Natural killer cell (primary cell): ENCODE measurements around the gene NKD1. TPM values are rescaled to one million over a fixed set of nuclear protein-coding genes. Genes with fewer than 3 reads are reported as not detected.

ENCODE experiments used
- ATAC-seq, 3 donors: fragments of 150-1000 bp in 2 of 3; fragments of 200-7000 bp in 1 of 3; cut with Tn5 transposase; 1 replicate in 1 of 3; 2 replicates in 2 of 3; pipeline ENCODE4 v1.10.0; 2021; ENCODE audit warnings: mild to moderate bottlenecking in 2 of 3, moderate library complexity in 2 of 3
- DNase-seq, 2 donors: peaks; one replicate each; pipeline versions ENCODE4 v3.0.0 to v3.0.0-alpha.2; 2013 to 2021; ENCODE audit warnings: mixed read lengths in 1 of 2
- H3K27ac ChIP-seq: one replicate; pipeline ENCODE4 v1.5.1; 2013; ENCODE audit warnings: mild to moderate bottlenecking, low read length
- H3K27me3 ChIP-seq: one replicate; pipeline ENCODE4 v1.6.1; 2013; ENCODE audit warnings: low read length; ENCODE audit not compliant: control insufficient read depth, insufficient read depth
- H3K36me3 ChIP-seq: one replicate; pipeline ENCODE4 v1.6.1; 2013; ENCODE audit warnings: low read length; ENCODE audit not compliant: control insufficient read depth, insufficient read depth
- H3K4me1 ChIP-seq: one replicate; pipeline ENCODE4 v1.6.1; 2013; ENCODE audit warnings: low read length; ENCODE audit not compliant: control insufficient read depth, insufficient read depth
- H3K4me3 ChIP-seq: one replicate; pipeline ENCODE4 v1.5.1; 2013; ENCODE audit warnings: low read length
- H3K9me3 ChIP-seq: one replicate; pipeline ENCODE4 v1.6.1; 2013; ENCODE audit warnings: low read length; ENCODE audit not compliant: control insufficient read depth, insufficient read depth
- H3K27ac Mint-ChIP-seq, 2 donors: one replicate each; pipeline ENCODE4 v1.8.0; 2022; ENCODE audit warnings: mild to moderate bottlenecking in 2 of 2, mixed read lengths in 2 of 2, moderate library complexity in 1 of 2
- H3K27me3 Mint-ChIP-seq, 2 donors: one replicate each; pipeline ENCODE4 v1.8.0; 2022; ENCODE audit warnings: low read depth in 2 of 2, mixed read lengths in 2 of 2
- H3K36me3 Mint-ChIP-seq: one replicate; pipeline ENCODE4 v1.8.0; 2022; ENCODE audit warnings: mixed read lengths
- H3K4me1 Mint-ChIP-seq, 2 donors: one replicate each; pipeline ENCODE4 v1.8.0; 2022; ENCODE audit warnings: mixed read lengths in 2 of 2
- H3K4me3 Mint-ChIP-seq: one replicate; pipeline ENCODE4 v1.8.0; 2022; ENCODE audit warnings: mild to moderate bottlenecking, moderate library complexity, mixed read lengths
- H3K9me3 Mint-ChIP-seq, 2 donors: one replicate each; pipeline ENCODE4 v1.8.0; 2022; ENCODE audit warnings: mixed read lengths in 2 of 2
- WGBS: methylation state at CpG from one replicate; pipeline ENCODE4 v1.1.7; 2013; ENCODE audit warnings: missing lambda C conversion rate; ENCODE audit not compliant: insufficient coverage; 5-methylcytosine and 5-hydroxymethylcytosine counted together
- intact Hi-C: fragments of 100-400 bp; cut with micrococcal nuclease; formaldehyde crosslinking; loops from one replicate; pipeline ENCODE4 v1.14.2; 2022
- total RNA-seq, 4 donors: library from RNA; stranded (reverse); fragments of 120-200 nt in 1 of 4; gene quantifications; one replicate each; pipeline versions ENCODE4 v1.2.3 to v1.2.4, GENCODE V29; 2013 to 2022
- TF ChIP-seq, protein P1 (sequence below): fragments of 200-600 bp; IDR thresholded peaks from one replicate; pipeline ENCODE4 v1.8.0; 2022; ENCODE audit warnings: antibody characterized with exemption

Gene NKD1
- total RNA-seq, 3 donors from 2014 or later (not counting 1 experiment from before 2014, with no cell fraction given), result 0.75 to 1.5 (median 1.0) TPM

DNA sequence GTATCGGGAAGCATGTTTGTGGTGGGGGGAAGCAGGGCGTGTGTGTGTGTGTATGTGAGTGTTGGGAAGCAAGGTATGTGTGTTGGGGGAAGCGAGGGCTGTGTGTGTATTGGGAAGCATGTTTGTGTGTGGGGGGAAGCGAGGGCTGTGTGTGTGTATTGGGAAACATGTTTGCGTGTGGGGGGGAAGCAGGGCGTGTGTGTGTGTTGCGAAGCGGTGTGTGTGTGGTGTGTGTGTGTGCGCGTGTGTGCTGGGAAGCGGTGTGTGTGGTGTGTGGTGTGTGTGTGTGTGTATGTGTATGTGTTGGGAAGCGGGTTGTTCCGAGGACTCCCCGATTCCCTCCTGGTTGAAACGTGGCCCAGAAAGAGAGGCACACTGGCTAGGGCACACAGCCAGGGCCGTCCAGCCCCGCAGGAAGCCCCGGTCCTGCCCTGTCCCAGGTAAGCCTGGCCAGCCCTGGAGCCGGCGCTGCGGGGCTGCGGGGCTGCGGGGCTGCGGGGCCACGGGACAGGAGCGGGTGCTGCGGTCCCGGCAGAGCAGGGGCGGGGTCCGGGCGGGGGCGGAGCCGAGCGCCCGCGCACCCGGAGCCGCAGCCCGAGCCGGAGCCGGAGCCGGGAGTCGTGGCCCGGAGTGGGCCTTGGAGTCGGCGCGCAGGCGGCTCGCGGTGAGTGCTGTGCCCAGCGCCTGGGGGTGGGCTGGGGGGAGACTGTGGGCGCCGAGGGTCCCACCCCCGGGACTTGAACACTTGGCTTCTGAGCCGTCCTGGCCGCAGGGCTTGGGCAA, 145.0 kb downstream of the NKD1 start, which contains the start of gene NOD2:
TSS of gene NOD2 (plus strand) at position 608 of the 783 bp plus-strand sequence. CDS start 5,890 bp downstream, outside the sequence.
- WGBS, result 20% methylated on average over 56 of the region's 56 CpGs
- ATAC-seq (peak; percentile 14 to 39 (median 38)), DNase-seq (peak in 1 of 2 donors; percentile 64)
- intact Hi-C loops, result no loop called here
- Histone ChIP-seq H3K27me3 (no peaks in the 10 kb centered on the region), H3K9me3 (no peaks in the 10 kb centered on the region), H3K4me3 (peak within 1 kb of the TSS; percentile 46), H3K36me3 (no peaks in the 10 kb centered on the region), H3K4me1 (peaks cover 49% of the 10 kb centered on the region), H3K27ac (no peak within 1 kb of the TSS)
- Mint-ChIP-seq H3K36me3 (no peaks in the 10 kb centered on the region), H3K9me3 (no peaks in the 10 kb centered on the region), H3K27me3 (peaks cover 0 to 19% of the 10 kb centered on the region in 2 donors), H3K4me3 (peak within 1 kb of the TSS; percentile 72), H3K4me1 (peaks cover 39 to 46% of the 10 kb centered on the region in 2 donors), H3K27ac (peak within 1 kb of the TSS; percentile 5 to 60)
- TF ChIP-seq, protein P1, sequence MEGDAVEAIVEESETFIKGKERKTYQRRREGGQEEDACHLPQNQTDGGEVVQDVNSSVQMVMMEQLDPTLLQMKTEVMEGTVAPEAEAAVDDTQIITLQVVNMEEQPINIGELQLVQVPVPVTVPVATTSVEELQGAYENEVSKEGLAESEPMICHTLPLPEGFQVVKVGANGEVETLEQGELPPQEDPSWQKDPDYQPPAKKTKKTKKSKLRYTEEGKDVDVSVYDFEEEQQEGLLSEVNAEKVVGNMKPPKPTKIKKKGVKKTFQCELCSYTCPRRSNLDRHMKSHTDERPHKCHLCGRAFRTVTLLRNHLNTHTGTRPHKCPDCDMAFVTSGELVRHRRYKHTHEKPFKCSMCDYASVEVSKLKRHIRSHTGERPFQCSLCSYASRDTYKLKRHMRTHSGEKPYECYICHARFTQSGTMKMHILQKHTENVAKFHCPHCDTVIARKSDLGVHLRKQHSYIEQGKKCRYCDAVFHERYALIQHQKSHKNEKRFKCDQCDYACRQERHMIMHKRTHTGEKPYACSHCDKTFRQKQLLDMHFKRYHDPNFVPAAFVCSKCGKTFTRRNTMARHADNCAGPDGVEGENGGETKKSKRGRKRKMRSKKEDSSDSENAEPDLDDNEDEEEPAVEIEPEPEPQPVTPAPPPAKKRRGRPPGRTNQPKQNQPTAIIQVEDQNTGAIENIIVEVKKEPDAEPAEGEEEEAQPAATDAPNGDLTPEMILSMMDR, result no peak

GRCh38 chr16:50694206-50694605, 146.0 kb downstream of the NKD1 start:
- no peaks in the 10 kb centered on the region for H3K36me3 Mint-ChIP-seq
- peak overlapping the region; percentile 5 to 60 for H3K27ac Mint-ChIP-seq
- DNase-seq, result no peak
- peaks cover 0 to 19% of the 10 kb centered on the region in 2 donors for H3K27me3 Mint-ChIP-seq
- H3K4me1 ChIP-seq, result peaks cover 59% of the 10 kb centered on the region
- no peaks in the 10 kb centered on the region for H3K9me3 ChIP-seq
- H3K4me3 ChIP-seq, result peak overlapping the region; percentile 46
- peak overlapping the region; percentile 71 for H3K4me3 Mint-ChIP-seq
- intact Hi-C loops, result no loop called here
- H3K4me1 Mint-ChIP-seq, result peaks cover 45 to 52% of the 10 kb centered on the region in 2 donors
- H3K9me3 Mint-ChIP-seq, result no peaks in the 10 kb centered on the region
- no peaks in the 10 kb centered on the region for H3K36me3 ChIP-seq
- H3K27ac ChIP-seq, result no peak overlapping the region
- TF ChIP-seq, protein P1, result no peak
- H3K27me3 ChIP-seq, result no peaks in the 10 kb centered on the region
- ATAC-seq, result no peak
- WGBS, result 76% methylated on average over 1 of the region's 2 CpGs

GRCh38 chr16:50695017-50696000, 147.1 kb downstream of the NKD1 start:
- WGBS, result 95% methylated on average over 8 of the region's 9 CpGs
- intact Hi-C loops, result no loop called here
- peaks cover 0 to 19% of the 10 kb centered on the region in 2 donors for H3K27me3 Mint-ChIP-seq
- Histone ChIP-seq H3K36me3 (no peaks in the 10 kb centered on the region), H3K27ac (peak overlapping the region; percentile 86), H3K27me3 (no peaks in the 10 kb centered on the region), H3K4me1 (peaks cover 70% of the 10 kb centered on the region), H3K9me3 (no peaks in the 10 kb centered on the region), H3K4me3 (no peak overlapping the region)
- ATAC-seq, result no peak
- TF ChIP-seq, protein P1, result no peak
- no peak for DNase-seq
- H3K4me1 Mint-ChIP-seq, result peaks cover 45 to 53% of the 10 kb centered on the region in 2 donors
- no peaks in the 10 kb centered on the region for H3K9me3 Mint-ChIP-seq
- no peaks in the 10 kb centered on the region for H3K36me3 Mint-ChIP-seq
- H3K27ac Mint-ChIP-seq, result peak overlapping the region; percentile 86 to 95
- H3K4me3 Mint-ChIP-seq, result peak overlapping the region; percentile 29
